HUES48 (cell line): ENCODE measurements around the gene KCNJ12.

Experiments used
- H3K27ac ChIP-seq: one replicate; pipeline ENCODE4 v1.7.0; 2013; ENCODE audit warnings: low read depth, low read length, inconsistent platforms
- H3K27me3 ChIP-seq: 2 replicates; pipeline ENCODE4 v1.6.1; 2013; ENCODE audit warnings: mild to moderate bottlenecking, low read length; ENCODE audit not compliant: control insufficient read depth, insufficient read depth
- H3K36me3 ChIP-seq: 2 replicates; pipeline ENCODE4 v1.6.1; 2013; ENCODE audit warnings: low read length; ENCODE audit not compliant: control insufficient read depth, insufficient read depth
- H3K4me1 ChIP-seq: 2 replicates; pipeline ENCODE4 v1.6.1; 2013; ENCODE audit warnings: mild to moderate bottlenecking, low read length; ENCODE audit not compliant: control insufficient read depth, insufficient read depth
- H3K4me3 ChIP-seq: 2 replicates; pipeline ENCODE4 v1.5.1; 2013; ENCODE audit warnings: mild to moderate bottlenecking, low read depth, low read length
- H3K9ac ChIP-seq: 2 replicates; pipeline ENCODE4 v1.6.1; 2013; ENCODE audit warnings: mild to moderate bottlenecking, low read depth, low read length, moderate library complexity
- H3K9me3 ChIP-seq: 2 replicates; pipeline ENCODE4 v1.6.1; 2013; ENCODE audit warnings: low read length; ENCODE audit not compliant: control insufficient read depth, insufficient read depth

KCNJ12 gene

GRCh38 chr17:21379080-21379711, 3.0 kb downstream of the KCNJ12 start:
- no peaks in the 10 kb centered on the region for H3K36me3 ChIP-seq
- no peaks in the 10 kb centered on the region for H3K9me3 ChIP-seq
- no peaks in the 10 kb centered on the region for H3K4me1 ChIP-seq
- H3K4me3 ChIP-seq: no peak overlapping the region
- H3K27ac ChIP-seq: no peak overlapping the region
- H3K9ac ChIP-seq: no peak overlapping the region
- peaks cover 50% of the 10 kb centered on the region for H3K27me3 ChIP-seq

- no peaks in the 10 kb centered on the region for H3K36me3 ChIP-seq
- H3K4me1 ChIP-seq: no peaks in the 10 kb centered on the region
- no peak overlapping the region for H3K27ac ChIP-seq
- no peaks in the 10 kb centered on the region for H3K9me3 ChIP-seq
- H3K4me3 ChIP-seq: no peak overlapping the region
- H3K27me3 ChIP-seq: peaks cover 37% of the 10 kb centered on the region
- no peak overlapping the region for H3K9ac ChIP-seq
These were observed 4.5 kb downstream of the KCNJ12 start for GRCh38 chr17:21380659-21381058.

DNA sequence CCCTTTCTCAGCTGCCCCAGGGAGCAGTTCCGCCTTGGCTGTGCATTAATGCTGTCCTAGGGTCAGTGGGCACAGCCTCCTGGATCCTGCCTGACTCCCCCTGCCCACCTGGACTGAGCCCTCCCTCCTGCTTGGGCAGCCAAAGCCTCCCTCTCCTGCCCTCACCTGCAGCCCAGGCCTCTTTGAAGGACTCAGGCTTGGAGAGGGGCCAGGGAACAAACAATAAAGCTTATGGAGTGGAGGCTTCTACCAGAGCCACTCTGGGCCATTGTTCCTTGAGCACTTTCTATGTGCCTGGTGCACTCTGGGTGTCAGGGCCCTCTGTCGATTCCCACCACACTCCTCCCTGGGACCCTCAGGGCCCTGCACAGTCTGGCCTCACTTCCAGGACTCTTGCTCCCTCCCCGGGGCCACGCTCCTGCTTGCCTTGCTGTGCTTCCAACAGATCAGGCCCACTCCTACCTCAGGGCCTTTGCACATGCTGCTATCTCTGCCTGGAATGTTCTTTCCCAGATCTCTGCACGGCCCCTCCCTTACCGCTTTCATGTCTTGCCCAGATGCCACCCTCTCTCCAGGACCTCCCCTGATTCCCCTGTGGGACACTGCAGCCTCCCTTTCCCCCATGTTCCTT, 5.0 kb downstream of the KCNJ12 start:
- Histone ChIP-seq H3K27ac (no peak overlapping the region), H3K9ac (no peak overlapping the region), H3K27me3 (peaks cover 32% of the 10 kb centered on the region), H3K4me1 (no peaks in the 10 kb centered on the region), H3K4me3 (no peak overlapping the region), H3K9me3 (no peaks in the 10 kb centered on the region), H3K36me3 (no peaks in the 10 kb centered on the region)

DNA sequence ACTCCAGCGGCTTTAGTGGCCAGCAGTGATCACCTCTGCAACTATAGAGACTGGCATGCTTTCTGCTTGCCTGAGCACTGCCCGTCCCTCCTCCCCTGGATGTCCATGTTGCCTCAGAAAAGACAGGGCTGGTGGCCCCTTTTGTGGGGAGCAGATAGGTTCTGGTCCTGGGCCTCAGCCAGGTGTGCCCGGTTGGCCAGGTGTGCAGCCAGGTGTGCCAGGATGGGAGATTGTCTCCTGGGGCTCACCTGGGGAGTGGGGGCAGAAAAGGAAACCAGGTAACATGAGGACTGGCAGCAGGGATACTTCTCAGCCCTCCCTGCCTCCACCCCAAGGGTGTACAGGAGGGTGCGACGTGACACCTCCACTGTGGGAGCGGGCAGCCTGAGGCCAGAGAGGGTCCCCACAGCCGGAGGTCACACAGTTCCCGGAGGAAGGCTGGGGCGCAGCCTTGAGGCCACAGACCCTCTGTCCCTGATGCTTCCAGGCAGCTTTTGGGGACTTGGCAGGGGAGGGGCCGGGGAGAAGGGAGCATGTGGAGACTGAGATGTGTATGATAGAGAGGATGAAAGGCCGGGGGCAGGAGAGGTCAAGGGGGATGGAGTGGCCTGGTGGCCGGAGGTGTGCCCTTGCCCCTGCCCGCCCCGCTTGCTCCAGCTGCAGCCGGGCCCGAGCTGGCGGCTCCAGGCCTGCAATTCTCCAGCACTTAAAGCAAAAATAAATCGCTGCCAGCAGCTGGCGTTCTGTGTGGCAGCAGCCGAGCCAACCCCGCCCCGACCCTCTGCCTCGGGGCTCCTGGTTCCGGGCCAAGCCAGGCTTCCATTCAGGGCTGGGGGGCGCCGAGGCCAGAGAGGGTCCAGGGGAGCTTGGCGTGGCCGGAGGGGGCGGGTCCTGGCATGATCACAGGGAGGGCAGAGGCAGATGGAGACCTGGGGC, 6.7 kb downstream of the KCNJ12 start:
- peaks cover 15% of the 10 kb centered on the region for H3K27me3 ChIP-seq

DNA sequence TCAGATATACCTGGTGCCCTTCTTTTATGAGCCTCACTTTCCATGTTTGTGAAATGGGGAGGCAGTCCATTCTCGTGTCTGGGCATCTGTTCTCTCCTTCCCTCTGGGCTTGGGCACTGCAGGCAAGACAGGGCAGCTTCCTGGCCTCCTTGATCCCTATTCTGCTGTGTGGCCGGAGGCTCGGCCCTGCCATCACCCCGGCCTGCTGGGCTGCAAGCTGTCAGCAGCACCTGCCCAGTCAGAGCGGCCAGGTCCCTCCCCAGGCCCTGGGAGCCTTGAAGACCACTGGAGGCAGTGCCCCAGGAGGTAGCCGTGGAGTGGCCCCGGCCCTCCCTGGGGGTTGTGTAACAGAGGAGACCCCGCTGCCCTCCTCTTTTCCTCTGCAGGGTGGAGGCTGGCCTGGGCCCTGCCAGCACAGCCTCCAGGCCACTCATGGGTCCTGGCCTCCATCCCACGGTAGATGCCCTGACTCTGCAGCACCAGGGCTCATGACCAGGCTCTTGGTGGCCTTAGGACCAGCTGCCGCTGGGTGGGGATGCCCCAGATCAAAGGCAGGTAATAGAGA, 9.2 kb downstream of the KCNJ12 start:
- Histone ChIP-seq H3K9ac (no peak overlapping the region), H3K9me3 (no peaks in the 10 kb centered on the region), H3K4me3 (no peak overlapping the region), H3K4me1 (no peaks in the 10 kb centered on the region), H3K36me3 (no peaks in the 10 kb centered on the region), H3K27me3 (no peaks in the 10 kb centered on the region), H3K27ac (no peak overlapping the region)

More for the DNA sequence above, 6.7 kb downstream of the KCNJ12 start:
- H3K4me1 ChIP-seq: no peaks in the 10 kb centered on the region
- no peak overlapping the region for H3K9ac ChIP-seq
- H3K9me3 ChIP-seq: no peaks in the 10 kb centered on the region
- no peak overlapping the region for H3K4me3 ChIP-seq
- no peak overlapping the region for H3K27ac ChIP-seq
- no peaks in the 10 kb centered on the region for H3K36me3 ChIP-seq

DNA sequence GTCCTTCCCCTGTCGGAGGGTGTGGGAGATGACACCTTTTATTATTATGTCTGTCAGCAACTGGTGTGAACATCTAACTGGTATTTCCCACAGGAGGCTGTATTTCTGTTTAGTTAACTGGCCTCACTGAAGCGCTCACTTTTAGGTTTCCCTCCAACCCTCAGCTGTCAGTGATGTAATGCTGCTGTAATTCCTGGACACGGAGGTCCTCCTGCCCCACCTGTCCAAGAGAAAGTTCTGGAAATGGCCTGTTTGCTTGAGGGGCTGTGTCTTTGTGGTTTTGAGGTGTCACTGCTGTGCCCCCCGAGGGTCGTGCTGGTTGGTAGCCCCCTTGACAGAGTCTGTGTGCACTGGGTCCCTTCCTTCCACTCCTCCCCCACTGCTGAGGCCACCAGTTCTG, 11.5 kb downstream of the KCNJ12 start:
- Histone ChIP-seq H3K9ac (no peak overlapping the region), H3K9me3 (no peaks in the 10 kb centered on the region), H3K4me1 (no peaks in the 10 kb centered on the region), H3K36me3 (no peaks in the 10 kb centered on the region), H3K4me3 (no peak overlapping the region), H3K27me3 (no peaks in the 10 kb centered on the region), H3K27ac (no peak overlapping the region)

- Histone ChIP-seq H3K9me3 (no peaks in the 10 kb centered on the region), H3K27ac (no peak overlapping the region), H3K27me3 (no peaks in the 10 kb centered on the region), H3K9ac (no peak overlapping the region), H3K36me3 (no peaks in the 10 kb centered on the region), H3K4me3 (no peak overlapping the region), H3K4me1 (no peaks in the 10 kb centered on the region)
These were observed 11.9 kb downstream of the KCNJ12 start for GRCh38 chr17:21388066-21388465.

DNA sequence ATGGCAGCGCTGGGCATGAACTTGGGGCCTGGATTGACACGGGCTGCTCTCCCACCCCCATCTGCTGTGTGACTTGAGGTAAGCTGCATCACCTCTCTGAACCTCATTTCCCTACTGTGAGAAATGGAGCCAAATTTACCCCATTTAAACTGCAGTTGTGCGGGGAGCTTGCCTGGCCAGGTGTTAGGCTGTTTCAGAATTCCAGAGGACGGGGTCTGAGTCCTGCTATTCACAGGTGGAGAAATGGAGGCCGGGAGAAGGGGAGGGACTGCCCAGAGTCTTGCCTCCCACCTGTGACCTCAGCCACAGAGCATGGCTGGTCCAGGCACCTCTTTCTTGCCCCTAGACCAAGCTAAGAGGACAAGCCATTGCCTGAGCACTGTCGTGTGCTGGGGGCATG, 12.8 kb downstream of the KCNJ12 start:
- Histone ChIP-seq H3K4me3 (no peak overlapping the region), H3K27ac (no peak overlapping the region), H3K4me1 (no peaks in the 10 kb centered on the region), H3K9ac (no peak overlapping the region), H3K9me3 (no peaks in the 10 kb centered on the region), H3K36me3 (no peaks in the 10 kb centered on the region), H3K27me3 (no peaks in the 10 kb centered on the region)

DNA sequence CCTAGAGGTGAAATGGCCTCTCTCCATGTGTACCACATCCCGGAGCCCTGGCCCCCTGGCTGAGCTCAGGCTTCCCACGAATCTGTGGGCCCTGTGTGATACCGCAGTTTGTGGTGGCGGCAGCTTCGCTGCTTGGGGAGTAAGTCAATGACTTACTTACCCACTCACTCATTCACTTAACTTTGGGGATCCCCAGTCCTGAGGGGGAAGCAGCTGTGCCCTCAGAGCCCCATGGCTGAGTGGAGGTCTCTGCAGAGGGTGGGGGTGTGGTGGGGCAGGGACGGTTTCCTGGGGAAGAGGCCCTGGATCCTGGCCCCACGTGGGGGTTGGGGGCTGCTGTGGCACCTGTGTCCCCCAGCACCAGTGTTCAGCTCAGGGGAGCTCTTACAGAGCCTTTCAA, 13.2 kb downstream of the KCNJ12 start:
- Histone ChIP-seq H3K27me3 (no peaks in the 10 kb centered on the region), H3K27ac (no peak overlapping the region), H3K9ac (no peak overlapping the region), H3K4me1 (no peaks in the 10 kb centered on the region), H3K4me3 (no peak overlapping the region), H3K36me3 (no peaks in the 10 kb centered on the region), H3K9me3 (no peaks in the 10 kb centered on the region)

- Histone ChIP-seq H3K9me3 (no peaks in the 10 kb centered on the region), H3K36me3 (no peaks in the 10 kb centered on the region), H3K9ac (no peak overlapping the region), H3K27ac (no peak overlapping the region), H3K27me3 (no peaks in the 10 kb centered on the region), H3K4me1 (no peaks in the 10 kb centered on the region), H3K4me3 (no peak overlapping the region)
These were observed 14.1 kb downstream of the KCNJ12 start for GRCh38 chr17:21390294-21390693.

DNA sequence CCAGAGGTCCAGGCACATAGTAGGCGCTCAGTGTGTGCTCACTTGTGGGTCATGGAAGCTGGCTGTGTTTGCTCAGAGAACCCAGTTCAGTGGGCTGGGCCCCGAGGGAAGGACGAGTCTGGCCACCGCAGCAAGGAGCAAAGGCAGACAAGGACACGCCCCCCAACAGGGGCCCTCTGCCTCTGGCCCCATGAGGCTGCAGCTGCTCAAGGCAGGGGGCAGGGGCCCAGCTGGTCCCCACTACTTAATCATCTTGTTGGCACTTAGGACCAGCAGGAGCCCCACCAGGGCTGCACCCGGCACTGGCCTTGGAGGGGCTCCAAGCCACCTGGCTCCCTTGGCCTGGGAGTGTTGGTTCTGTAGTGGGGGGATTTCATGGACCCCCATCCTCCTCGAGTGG, 16.1 kb downstream of the KCNJ12 start:
- no peak overlapping the region for H3K9ac ChIP-seq
- H3K4me1 ChIP-seq: no peaks in the 10 kb centered on the region
- no peak overlapping the region for H3K4me3 ChIP-seq
- no peaks in the 10 kb centered on the region for H3K36me3 ChIP-seq
- H3K27ac ChIP-seq: no peak overlapping the region
- H3K9me3 ChIP-seq: no peaks in the 10 kb centered on the region
- no peaks in the 10 kb centered on the region for H3K27me3 ChIP-seq
